IMR-90 (cell line): Measurements from ENCODE around the gene FBP1. TPM values are rescaled to one million over a fixed set of nuclear protein-coding genes. Genes with fewer than 3 reads are reported as not detected.

ENCODE experiments used
- ATAC-seq: fragments of 200-7000 bp; cut with Tn5 transposase; 2 replicates; pipeline ENCODE4 v1.9.1; 2020; ENCODE audit warnings: low read depth, mild to moderate bottlenecking, moderate library complexity
- BruUV-seq: library from RNA; stranded (reverse); fragments of 400-500 nt; replicated peaks from 2 replicates; lab custom pipeline; 2021; lab: Mats Ljungman, UMichigan
- CTCF ChIA-PET: fragments of 300-600 bp; formaldehyde crosslinking; extraction: SDS; loops from one replicate; lab custom pipeline; 2021; ENCODE audit warnings: antibody characterized with exemption; lab: Yijun Ruan, JAX
- POLR2A ChIA-PET: fragments of 300-600 bp; sonication (Branson Sonifier 250); formaldehyde crosslinking; loops from one replicate; lab custom pipeline; 2022; ENCODE audit warnings: antibody characterized with exemption; ENCODE audit not compliant: unreplicated experiment; lab: Charles Lee
- DNase-seq: peaks from one replicate; pipeline ENCODE4 v3.0.0; 2013
- H2AFZ ChIP-seq: replicated peaks from 2 replicates; pipeline ENCODE3; 2013; ENCODE audit warnings: low read length, mild to moderate bottlenecking; ENCODE audit not compliant: poor library complexity
- H2AK5ac ChIP-seq: 2 replicates; pipeline ENCODE4 v1.6.1; 2013; ENCODE audit warnings: low read depth, low read length, inconsistent platforms
- H2AK9ac ChIP-seq: replicated peaks from 2 replicates; pipeline ENCODE3; 2013; ENCODE audit warnings: mild to moderate bottlenecking, low read depth, low read length, moderate library complexity; ENCODE audit not compliant: poor library complexity
- H2BK120ac ChIP-seq: 2 replicates; pipeline ENCODE4 v1.6.1; 2013; ENCODE audit warnings: low read depth, low read length, inconsistent platforms
- H2BK15ac ChIP-seq: 3 replicates; pipeline ENCODE4 v1.6.1; 2013; ENCODE audit warnings: low read depth, low read length, inconsistent platforms
- H2BK20ac ChIP-seq: 2 replicates; pipeline ENCODE4 v1.6.1; 2013; ENCODE audit warnings: low read depth, mild to moderate bottlenecking, inconsistent platforms, low read length, moderate library complexity
- H2BK5ac ChIP-seq: 2 replicates; pipeline ENCODE4 v1.6.1; 2013; ENCODE audit warnings: mild to moderate bottlenecking, low read depth, low read length, inconsistent platforms; ENCODE audit not compliant: poor library complexity, severe bottlenecking
- H3K14ac ChIP-seq: replicated peaks from 2 replicates; pipeline ENCODE4 v1.6.1; 2013; ENCODE audit warnings: low read depth, low read length, inconsistent platforms
- H3K18ac ChIP-seq: 2 replicates; pipeline ENCODE4 v1.6.1; 2013; ENCODE audit warnings: low read depth, low read length, control low read depth
- H3K23ac ChIP-seq: 2 replicates; pipeline ENCODE4 v1.6.1; 2013; ENCODE audit warnings: low read depth, low read length, inconsistent platforms
- H3K27ac ChIP-seq: 2 replicates; pipeline ENCODE4 v1.5.1; 2013; ENCODE audit warnings: mild to moderate bottlenecking, control low read depth, low read length; ENCODE audit not compliant: insufficient read depth
- H3K27me3 ChIP-seq: 2 replicates; pipeline ENCODE4 v1.6.1; 2013; ENCODE audit warnings: low read length; ENCODE audit not compliant: control insufficient read depth, insufficient read depth
- H3K36me3 ChIP-seq: 2 replicates; pipeline ENCODE4 v1.6.1; 2013; ENCODE audit warnings: low read length, mixed read lengths; ENCODE audit not compliant: control insufficient read depth, insufficient read depth
- H3K4ac ChIP-seq: 2 replicates; pipeline ENCODE4 v1.6.1; 2013; ENCODE audit warnings: low read depth, low read length, inconsistent platforms
- H3K4me1 ChIP-seq: 2 replicates; pipeline ENCODE4 v1.6.1; 2013; ENCODE audit warnings: low read length, mixed read lengths; ENCODE audit not compliant: control insufficient read depth, insufficient read depth
- H3K4me2 ChIP-seq: 2 replicates; pipeline ENCODE4 v1.6.1; 2013; ENCODE audit warnings: low read depth, mild to moderate bottlenecking, control low read depth, low read length, moderate library complexity
- H3K4me3 ChIP-seq: 2 replicates; pipeline ENCODE4 v1.5.1; 2013; ENCODE audit warnings: low read depth, mild to moderate bottlenecking, control low read depth, low read length, moderate library complexity; ENCODE audit not compliant: insufficient read depth
- H3K56ac ChIP-seq: 2 replicates; pipeline ENCODE4 v1.6.1; 2013; ENCODE audit warnings: low read length, inconsistent platforms; ENCODE audit not compliant: insufficient read depth; ENCODE audit errors: extremely low read depth
- H3K79me1 ChIP-seq, 2 experiments: 2 replicates each; pipeline ENCODE4 v1.6.1; 2013; ENCODE audit warnings: low read length in 2 of 2, inconsistent platforms in 1 of 2, low read depth in 1 of 2
- H3K9ac ChIP-seq: 2 replicates; pipeline ENCODE4 v1.6.1; 2013; ENCODE audit warnings: low read depth, low read length, control low read depth
- H3K9me1 ChIP-seq: 2 replicates; pipeline ENCODE4 v1.6.1; 2013; ENCODE audit warnings: low read length, inconsistent platforms; ENCODE audit not compliant: insufficient read depth
- H3K9me3 ChIP-seq: 2 replicates; pipeline ENCODE4 v1.6.1; 2013; ENCODE audit warnings: low read length; ENCODE audit not compliant: control insufficient read depth, insufficient read depth
- H4K20me1 ChIP-seq: 2 replicates; pipeline ENCODE4 v1.6.1; 2013; ENCODE audit warnings: low read length, inconsistent platforms; ENCODE audit not compliant: insufficient read depth
- H4K5ac ChIP-seq: 2 replicates; pipeline ENCODE4 v1.6.1; 2013; ENCODE audit warnings: mild to moderate bottlenecking, low read depth, low read length, control low read depth
- H4K8ac ChIP-seq, 2 experiments: 2 replicates each; pipeline ENCODE4 v1.6.1; 2013; ENCODE audit warnings: low read depth in 2 of 2, low read length in 2 of 2, control low read depth in 1 of 2, inconsistent platforms in 1 of 2
- H4K91ac ChIP-seq: 2 replicates; pipeline ENCODE4 v1.6.1; 2013; ENCODE audit warnings: low read depth, low read length, inconsistent platforms; ENCODE audit not compliant: insufficient read depth
- BHLHE40 ChIP-seq: fragments of 150-350 bp; IDR thresholded peaks from 2 replicates; pipeline ENCODE4 v1.6.1; 2016; ENCODE audit warnings: mild to moderate bottlenecking, low read depth, low read length
- CEBPB ChIP-seq: IDR thresholded peaks from 2 replicates; pipeline ENCODE4 v1.6.1; 2012; ENCODE audit warnings: low read depth, low read length, improper control_type of control experiment
- CHD1 ChIP-seq: IDR thresholded peaks from 2 replicates; pipeline ENCODE4 v1.6.1; 2012; ENCODE audit warnings: low read depth, low read length, improper control_type of control experiment
- ELK1 ChIP-seq: fragments of 150-350 bp; IDR thresholded peaks from 2 replicates; pipeline ENCODE4 v1.6.1; 2016; ENCODE audit warnings: low read depth, mild to moderate bottlenecking, low read length, moderate library complexity, borderline replicate concordance
- FOS ChIP-seq: fragments of 150-350 bp; IDR thresholded peaks from 2 replicates; pipeline ENCODE4 v1.6.1; 2016; ENCODE audit warnings: low read depth, low read length
- MAFK ChIP-seq: IDR thresholded peaks from 2 replicates; pipeline ENCODE4 v1.6.1; 2012; ENCODE audit warnings: low read depth, low read length, improper control_type of control experiment
- MAZ ChIP-seq: IDR thresholded peaks from 2 replicates; pipeline ENCODE4 v1.6.1; 2012; ENCODE audit warnings: low read depth, mild to moderate bottlenecking, low read length, improper control_type of control experiment, moderate library complexity, borderline replicate concordance
- MXI1 ChIP-seq: IDR thresholded peaks from 2 replicates; pipeline ENCODE4 v1.6.1; 2012; ENCODE audit warnings: low read depth, mild to moderate bottlenecking, low read length, moderate library complexity, borderline replicate concordance
- NFE2L2 ChIP-seq: fragments of 150-350 bp; IDR thresholded peaks from 2 replicates; pipeline ENCODE4 v1.6.1; 2016; ENCODE audit warnings: low read depth, mild to moderate bottlenecking, low read length
- POLR2A ChIP-seq: IDR thresholded peaks from 2 replicates; pipeline ENCODE4 v1.6.1; 2012; ENCODE audit warnings: mild to moderate bottlenecking, low read depth, low read length
- RAD21 ChIP-seq: IDR thresholded peaks from 2 replicates; pipeline ENCODE4 v1.6.1; 2012; ENCODE audit warnings: low read length, improper control_type of control experiment
- RCOR1 ChIP-seq: IDR thresholded peaks from 2 replicates; pipeline ENCODE4 v1.6.1; 2012; ENCODE audit warnings: mild to moderate bottlenecking, low read length, improper control_type of control experiment; ENCODE audit not compliant: insufficient replicate concordance
- RFX5 ChIP-seq: IDR thresholded peaks from 2 replicates; pipeline ENCODE4 v1.8.0; 2012; ENCODE audit warnings: low read depth, mild to moderate bottlenecking, low read length, moderate library complexity
- SMC3 ChIP-seq: fragments of 150-350 bp; IDR thresholded peaks from 2 replicates; pipeline ENCODE4 v1.6.1; 2016; ENCODE audit warnings: low read depth, mild to moderate bottlenecking, antibody characterized with exemption, low read length, moderate library complexity
- USF2 ChIP-seq: fragments of 150-350 bp; IDR thresholded peaks from 2 replicates; pipeline ENCODE4 v1.6.1; 2017; ENCODE audit warnings: mild to moderate bottlenecking, antibody characterized with exemption, low read length, low read depth
- WGBS, 2 experiments: methylation state at CpG; one replicate each; pipeline versions ENCODE4 v1.1.5 to v1.1.7; 2013; ENCODE audit warnings: missing lambda C conversion rate in 2 of 2; ENCODE audit not compliant: insufficient read length in 1 of 2; ENCODE audit errors: extremely low coverage in 2 of 2; 5-methylcytosine and 5-hydroxymethylcytosine counted together
- dilution Hi-C: fragments of 300-500 bp; cut with HindIII; formaldehyde crosslinking; loops from one replicate; pipeline ENCODE4 v1.14.3; 2018; ENCODE audit warnings: low sequenced_read_pairs; ENCODE audit not compliant: unreplicated experiment
- in situ Hi-C: fragments of 300-500 bp; cut with MboI; formaldehyde crosslinking; loops from 3 replicates; pipeline ENCODE4 v1.14.3; 2019; ENCODE audit warnings: low sequenced_read_pairs, inconsistent platforms, mixed read lengths
- intact Hi-C: fragments of 100-400 bp; cut with micrococcal nuclease; formaldehyde crosslinking; loops from 2 replicates; pipeline ENCODE4 v1.10.0; 2022
- polyA plus RNA-seq, 3 experiments: library from polyadenylated mRNA; depleted of rRNA; stranded (reverse); fragments of >200 nt; gene quantifications; 2 replicates each; pipeline ENCODE4 v1.2.3, GENCODE V29; 2012; ENCODE audit warnings: low replicate concordance in 1 of 3
- total RNA-seq: library from RNA; depleted of rRNA; stranded (reverse); fragments of >200 nt; gene quantifications from 2 replicates; pipeline ENCODE4 v1.2.3, GENCODE V29; 2012
- TF ChIP-seq, protein P1 (sequence below): conservative IDR thresholded peaks from 2 replicates; pipeline ENCODE4 v1.5.1; 2012; ENCODE audit warnings: mild to moderate bottlenecking, low read depth, low read length, improper control_type of control experiment

FBP1 gene
- total and polyA plus RNA-seq, 2 of the 4 experiments (the other 2 are of a cell fraction), result not detected

- intact Hi-C loops, result no loop called here
- no peak overlapping the region for H3K9ac ChIP-seq
- no peak overlapping the region for H3K14ac ChIP-seq
- no peaks in the 10 kb centered on the region for H3K4me1 ChIP-seq
- no CpG with 5 or more reads among the region's 2 CpGs for WGBS, 2 experiments
- in situ Hi-C loops, result no loop called here
- H3K18ac ChIP-seq, result no peak overlapping the region
- no peak overlapping the region for H3K56ac ChIP-seq
- H4K8ac ChIP-seq, result no peak overlapping the region
- no peak overlapping the region for H3K4me2 ChIP-seq
- CTCF ChIA-PET, result no interaction called here
- H3K27ac ChIP-seq, result no peak overlapping the region
- no peaks in the 10 kb centered on the region; the same call in 1 of the 2 replicates for H3K27me3 ChIP-seq
- no peak for TF ChIP-seq RAD21
- no peak for TF ChIP-seq SMC3
- TF ChIP-seq, protein P1, sequence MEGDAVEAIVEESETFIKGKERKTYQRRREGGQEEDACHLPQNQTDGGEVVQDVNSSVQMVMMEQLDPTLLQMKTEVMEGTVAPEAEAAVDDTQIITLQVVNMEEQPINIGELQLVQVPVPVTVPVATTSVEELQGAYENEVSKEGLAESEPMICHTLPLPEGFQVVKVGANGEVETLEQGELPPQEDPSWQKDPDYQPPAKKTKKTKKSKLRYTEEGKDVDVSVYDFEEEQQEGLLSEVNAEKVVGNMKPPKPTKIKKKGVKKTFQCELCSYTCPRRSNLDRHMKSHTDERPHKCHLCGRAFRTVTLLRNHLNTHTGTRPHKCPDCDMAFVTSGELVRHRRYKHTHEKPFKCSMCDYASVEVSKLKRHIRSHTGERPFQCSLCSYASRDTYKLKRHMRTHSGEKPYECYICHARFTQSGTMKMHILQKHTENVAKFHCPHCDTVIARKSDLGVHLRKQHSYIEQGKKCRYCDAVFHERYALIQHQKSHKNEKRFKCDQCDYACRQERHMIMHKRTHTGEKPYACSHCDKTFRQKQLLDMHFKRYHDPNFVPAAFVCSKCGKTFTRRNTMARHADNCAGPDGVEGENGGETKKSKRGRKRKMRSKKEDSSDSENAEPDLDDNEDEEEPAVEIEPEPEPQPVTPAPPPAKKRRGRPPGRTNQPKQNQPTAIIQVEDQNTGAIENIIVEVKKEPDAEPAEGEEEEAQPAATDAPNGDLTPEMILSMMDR, result no peak
- TF ChIP-seq MAFK, result no peak
- TF ChIP-seq USF2, result no peak
- no peak for TF ChIP-seq CHD1
- no peak for TF ChIP-seq NFE2L2
- TF ChIP-seq ELK1, result no peak
- no peak for TF ChIP-seq MXI1
- no peak for TF ChIP-seq RCOR1
- no peak for TF ChIP-seq CEBPB
- no peak for TF ChIP-seq FOS
- TF ChIP-seq MAZ, result no peak
- TF ChIP-seq BHLHE40, result no peak
- TF ChIP-seq POLR2A, result no peak
- TF ChIP-seq RFX5, result no peak
- no peak overlapping the region for H2BK20ac ChIP-seq
- ATAC-seq (no peak), DNase-seq (no peak)
- H3K9me3 ChIP-seq, result no peaks in the 10 kb centered on the region
- no peaks in the 10 kb centered on the region for H3K36me3 ChIP-seq
- no peak overlapping the region for H3K23ac ChIP-seq
- H3K9me1 ChIP-seq, result no peaks in the 10 kb centered on the region
- no peak overlapping the region for H2BK15ac ChIP-seq
- H4K5ac ChIP-seq, result no peak overlapping the region
- H3K79me1 ChIP-seq, result no peaks in the 10 kb centered on the region
- no peak overlapping the region for H2BK120ac ChIP-seq
- H2BK5ac ChIP-seq, result no peak overlapping the region
- no peak overlapping the region for H2AK5ac ChIP-seq
- BruUV-seq, result no TSS peak
- no peak overlapping the region for H2AK9ac ChIP-seq
- dilution Hi-C loops, result no loop called here
- H3K4ac ChIP-seq, result no peak overlapping the region
- H3K4me3 ChIP-seq, result no peak overlapping the region
- no peaks in the 10 kb centered on the region for H4K20me1 ChIP-seq
- H4K91ac ChIP-seq, result no peak overlapping the region
- POLR2A ChIA-PET, result no interaction called here
- no peak overlapping the region for H2AFZ ChIP-seq
These were observed 61.7 kb downstream of the FBP1 start for GRCh38 chr9:94577571-94577970.
